Panc1 (cell line): ENCODE data around the gene ANO9. TPM values are rescaled to one million over a fixed set of nuclear protein-coding genes. Genes with fewer than 3 reads are reported as not detected.

Experiments used
- ATAC-seq: fragments of 200-7000 bp; cut with Tn5 transposase; 2 replicates; pipeline ENCODE4 v1.9.1; 2020; ENCODE audit warnings: mild to moderate bottlenecking, moderate library complexity
- BruUV-seq: library from RNA; stranded (reverse); fragments of 400-500 nt; replicated peaks from 2 replicates; lab custom pipeline; 2021; lab: Mats Ljungman, UMichigan
- CTCF ChIA-PET: fragments of 300-600 bp; sonication (Branson Sonifier 250); formaldehyde crosslinking; loops from one replicate; lab custom pipeline; 2022; ENCODE audit warnings: antibody characterized with exemption; lab: Charles Lee
- POLR2A ChIA-PET: fragments of 300-600 bp; sonication (Branson Sonifier 250); formaldehyde crosslinking; loops from one replicate; lab custom pipeline; 2022; ENCODE audit warnings: antibody characterized with exemption; lab: Charles Lee
- DNase-seq: peaks from one replicate; pipeline ENCODE4 v3.0.0-alpha.2; 2010; ENCODE audit warnings: low read depth, low spot score
- H3K27ac ChIP-seq: 2 replicates; pipeline ENCODE4 v1.5.1; 2011; ENCODE audit warnings: mild to moderate bottlenecking, low read length, inconsistent platforms
- H3K27me3 ChIP-seq: fragments of 200-500 bp; sonication (Bioruptor generic); 2 replicates; pipeline ENCODE4 v1.6.0; 2014; ENCODE audit warnings: low read length, inconsistent platforms; ENCODE audit not compliant: control insufficient read depth, insufficient read depth
- H3K36me3 ChIP-seq: fragments of 200-500 bp; sonication (Bioruptor generic); 2 replicates; pipeline ENCODE4 v1.5.1; 2014; ENCODE audit warnings: inconsistent platforms, mild to moderate bottlenecking, low read length, moderate library complexity; ENCODE audit not compliant: control insufficient read depth, insufficient read depth
- H3K4me1 ChIP-seq: 2 replicates; pipeline ENCODE4 v1.5.1; 2011; ENCODE audit warnings: inconsistent platforms, mild to moderate bottlenecking, low read length, moderate library complexity; ENCODE audit not compliant: control insufficient read depth, insufficient read depth
- H3K4me3 ChIP-seq, 2 experiments: 2 replicates each; pipeline ENCODE4 v1.5.1; 2011 to 2012; ENCODE audit warnings: low read depth in 2 of 2, low read length in 2 of 2, mild to moderate bottlenecking in 2 of 2, inconsistent platforms in 1 of 2, moderate library complexity in 1 of 2
- H3K9me3 ChIP-seq: fragments of 200-500 bp; sonication (Bioruptor generic); 2 replicates; pipeline ENCODE4 v1.5.1; 2014; ENCODE audit warnings: low read depth, mild to moderate bottlenecking, inconsistent platforms, low read length, moderate library complexity; ENCODE audit not compliant: control insufficient read depth, insufficient read depth
- POLR2AphosphoS5 ChIP-seq: IDR thresholded peaks from 2 replicates; pipeline ENCODE4 v1.6.1; 2012; ENCODE audit warnings: mild to moderate bottlenecking, low read depth, low read length, moderate library complexity
- REST ChIP-seq, 2 experiments: IDR thresholded peaks; 2 replicates each; pipeline ENCODE4 v1.6.1; 2011 to 2012; ENCODE audit warnings: low read depth in 2 of 2, control low read depth in 1 of 2, low read length in 1 of 2, mild to moderate bottlenecking in 1 of 2, moderate library complexity in 1 of 2; ENCODE audit not compliant: insufficient read depth in 1 of 2
- SIN3A ChIP-seq: IDR thresholded peaks from 2 replicates; pipeline ENCODE4 v1.6.1; 2012; ENCODE audit warnings: low read depth, mild to moderate bottlenecking, low read length, moderate library complexity, borderline replicate concordance; ENCODE audit not compliant: insufficient read depth
- TCF7L2 ChIP-seq: IDR thresholded peaks from 2 replicates; pipeline ENCODE4 v1.6.1; 2011; ENCODE audit warnings: mild to moderate bottlenecking, low read depth, low read length, inconsistent platforms
- in situ Hi-C: cut with HindIII; loops from 2 replicates; pipeline ENCODE4 v1.10.0; 2016; ENCODE audit warnings: low sequenced_read_pairs, low pct_unique_long_range_greater_than_20kb
- intact Hi-C: fragments of 100-400 bp; cut with micrococcal nuclease; formaldehyde crosslinking; loops from one replicate; pipeline ENCODE4 v1.10.0; 2022; ENCODE audit not compliant: unreplicated experiment
- total RNA-seq: library from RNA; stranded (reverse); gene quantifications from one replicate; pipeline ENCODE4 v1.2.1, GENCODE V29; 2021; ENCODE audit not compliant: unreplicated experiment
- TF ChIP-seq, protein P1 (sequence below): fragments of 450-650 bp; IDR thresholded peaks from 2 replicates; pipeline ENCODE4 v1.5.1; 2017; ENCODE audit warnings: mild to moderate bottlenecking

The ANO9 gene
- total RNA-seq, 1 experiment from 2014 or later, result 61.4 TPM

DNA sequence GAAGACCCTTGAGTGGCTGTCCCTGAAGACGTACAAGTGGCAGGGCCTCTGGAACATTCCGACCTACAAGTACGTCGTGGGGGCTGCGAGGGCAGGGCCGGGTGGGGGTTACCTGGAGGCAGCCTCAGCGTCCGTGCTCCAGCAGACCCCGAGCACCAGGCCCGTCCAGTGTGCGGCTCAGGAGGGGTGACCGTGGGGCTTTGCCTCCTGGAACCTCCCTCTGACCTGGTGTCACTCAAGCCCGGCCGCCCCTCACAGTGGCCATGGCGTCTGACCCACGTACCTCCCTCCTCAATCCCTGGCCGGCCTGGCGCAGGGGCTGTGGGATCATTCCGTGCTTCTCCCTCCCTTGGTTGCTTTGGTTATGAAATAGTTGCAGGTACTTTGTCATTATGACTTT lies 46.8 kb upstream of the ANO9 start:
- intact Hi-C loops, result no loop called here

GRCh38 chr11:488062-488461 lies 46.3 kb upstream of the ANO9 start:
- H3K4me1 ChIP-seq, result no peaks in the 10 kb centered on the region
- no TSS peak for BruUV-seq
- H3K27me3 ChIP-seq, result no peaks in the 10 kb centered on the region
- intact Hi-C loops, result no loop called here
- ChIA-PET POLR2A (no interaction called here), CTCF (no interaction called here)
- DNase-seq (no peak), ATAC-seq (no peak)
- no peaks in the 10 kb centered on the region for H3K36me3 ChIP-seq
- H3K27ac ChIP-seq, result no peak overlapping the region
- in situ Hi-C loops, result no loop called here
- no peaks in the 10 kb centered on the region for H3K9me3 ChIP-seq
- TF ChIP-seq REST (IDR thresholded peaks at IDR 0.05; ENCODE audit: insufficient read depth in 1 of 2, low read depth in 2 of 2, low read length in 1 of 2) (no peak), TCF7L2 (no peak), POLR2AphosphoS5 (no peak), SIN3A (no peak)
- H3K4me3 ChIP-seq, result no peak overlapping the region

More for the DNA sequence above, 46.8 kb upstream of the ANO9 start:
- no peaks in the 10 kb centered on the region for H3K4me1 ChIP-seq
- H3K36me3 ChIP-seq, result no peaks in the 10 kb centered on the region
- no peak overlapping the region for H3K27ac ChIP-seq
- ChIA-PET POLR2A (no interaction called here), CTCF (no interaction called here)
- no TSS peak for BruUV-seq
- DNase-seq (no peak), ATAC-seq (no peak)
- H3K4me3 ChIP-seq, result no peak overlapping the region
- H3K9me3 ChIP-seq, result no peaks in the 10 kb centered on the region
- no peaks in the 10 kb centered on the region for H3K27me3 ChIP-seq
- TF ChIP-seq TCF7L2 (no peak), REST (IDR thresholded peaks at IDR 0.05; ENCODE audit: insufficient read depth in 1 of 2, low read depth in 2 of 2, low read length in 1 of 2) (no peak), SIN3A (no peak), POLR2AphosphoS5 (no peak)
- TF ChIP-seq, protein P1, sequence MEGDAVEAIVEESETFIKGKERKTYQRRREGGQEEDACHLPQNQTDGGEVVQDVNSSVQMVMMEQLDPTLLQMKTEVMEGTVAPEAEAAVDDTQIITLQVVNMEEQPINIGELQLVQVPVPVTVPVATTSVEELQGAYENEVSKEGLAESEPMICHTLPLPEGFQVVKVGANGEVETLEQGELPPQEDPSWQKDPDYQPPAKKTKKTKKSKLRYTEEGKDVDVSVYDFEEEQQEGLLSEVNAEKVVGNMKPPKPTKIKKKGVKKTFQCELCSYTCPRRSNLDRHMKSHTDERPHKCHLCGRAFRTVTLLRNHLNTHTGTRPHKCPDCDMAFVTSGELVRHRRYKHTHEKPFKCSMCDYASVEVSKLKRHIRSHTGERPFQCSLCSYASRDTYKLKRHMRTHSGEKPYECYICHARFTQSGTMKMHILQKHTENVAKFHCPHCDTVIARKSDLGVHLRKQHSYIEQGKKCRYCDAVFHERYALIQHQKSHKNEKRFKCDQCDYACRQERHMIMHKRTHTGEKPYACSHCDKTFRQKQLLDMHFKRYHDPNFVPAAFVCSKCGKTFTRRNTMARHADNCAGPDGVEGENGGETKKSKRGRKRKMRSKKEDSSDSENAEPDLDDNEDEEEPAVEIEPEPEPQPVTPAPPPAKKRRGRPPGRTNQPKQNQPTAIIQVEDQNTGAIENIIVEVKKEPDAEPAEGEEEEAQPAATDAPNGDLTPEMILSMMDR, result no peak
- in situ Hi-C loops, result no loop called here
